Left lung (tissue), 10 donors: Measurements from ENCODE around the gene MBTPS1. TPM values are rescaled to one million over a fixed set of nuclear protein-coding genes. Genes with fewer than 3 reads are reported as not detected.

Source experiments
- ATAC-seq: fragments of 200-7000 bp; cut with Tn5 transposase; one replicate; pipeline ENCODE4 v1.9.1; 2020; ENCODE audit warnings: moderate library complexity
- DNase-seq, 4 donors: peaks; one replicate each; pipeline ENCODE4 v3.0.0-alpha.2; 2013 to 2020
- H3K27ac ChIP-seq, 2 donors: fragments of 200-600 bp; sonication (generic) in 1 of 2; one replicate each; pipeline versions ENCODE4 v1.5.0 to v1.8.0; 2020 to 2021
- H3K27me3 ChIP-seq, 2 donors: fragments of 200-600 bp; sonication (generic) in 1 of 2; one replicate each; pipeline versions ENCODE4 v1.5.0 to v1.8.0; 2020 to 2021
- H3K36me3 ChIP-seq, 2 donors: fragments of 200-600 bp; sonication (generic) in 1 of 2; one replicate each; pipeline versions ENCODE4 v1.5.0 to v1.8.0; 2020 to 2021
- H3K4me1 ChIP-seq, 2 donors: fragments of 200-600 bp; one replicate each; pipeline ENCODE4 v1.8.0; 2021
- H3K4me3 ChIP-seq, 2 donors: fragments of 200-600 bp; sonication (generic) in 1 of 2; one replicate each; pipeline versions ENCODE4 v1.5.0 to v1.8.0; 2020 to 2021; ENCODE audit warnings: mild to moderate bottlenecking in 1 of 2
- H3K9me3 ChIP-seq, 2 donors: fragments of 200-600 bp; sonication (generic) in 1 of 2; one replicate each; pipeline versions ENCODE4 v1.5.0 to v1.8.0; 2020 to 2021
- intact Hi-C, 2 donors: fragments of 100-400 bp; cut with DNase I; formaldehyde crosslinking; loops; one replicate each; pipeline versions ENCODE4 v1.11.2 to v1.14.2; 2022
- polyA plus RNA-seq, 6 donors: library from polyadenylated mRNA; unstranded; fragments of 120-200 nt; gene quantifications; one replicate each; pipeline ENCODE4 v1.2.1, GENCODE V29; 2013; ENCODE audit not compliant: insufficient read length in 6 of 6
- total RNA-seq, 2 donors: library from RNA; stranded (reverse); fragmentation: NEBNext Ultra II Directional; extraction: Animal tissue kit (Norgen Biotek cat#: 25700); gene quantifications; one replicate each; pipeline ENCODE4 v1.2.1, GENCODE V29; 2021
- TF ChIP-seq, protein P1 (sequence below), 2 donors: fragments of 200-600 bp; sonication (generic) in 1 of 2; IDR thresholded peaks; one replicate each; pipeline versions ENCODE4 v1.5.0 to v1.8.0; 2021; ENCODE audit warnings: antibody characterized with exemption in 2 of 2
- donor health status: DM: no; HTN: yes; CAD: no.
- donor health status: DM: no; HTN: no; CAD: no.

Gene MBTPS1
- total and polyA plus RNA-seq, 8 donors: 86.4 to 121 (median 116) TPM

DNA sequence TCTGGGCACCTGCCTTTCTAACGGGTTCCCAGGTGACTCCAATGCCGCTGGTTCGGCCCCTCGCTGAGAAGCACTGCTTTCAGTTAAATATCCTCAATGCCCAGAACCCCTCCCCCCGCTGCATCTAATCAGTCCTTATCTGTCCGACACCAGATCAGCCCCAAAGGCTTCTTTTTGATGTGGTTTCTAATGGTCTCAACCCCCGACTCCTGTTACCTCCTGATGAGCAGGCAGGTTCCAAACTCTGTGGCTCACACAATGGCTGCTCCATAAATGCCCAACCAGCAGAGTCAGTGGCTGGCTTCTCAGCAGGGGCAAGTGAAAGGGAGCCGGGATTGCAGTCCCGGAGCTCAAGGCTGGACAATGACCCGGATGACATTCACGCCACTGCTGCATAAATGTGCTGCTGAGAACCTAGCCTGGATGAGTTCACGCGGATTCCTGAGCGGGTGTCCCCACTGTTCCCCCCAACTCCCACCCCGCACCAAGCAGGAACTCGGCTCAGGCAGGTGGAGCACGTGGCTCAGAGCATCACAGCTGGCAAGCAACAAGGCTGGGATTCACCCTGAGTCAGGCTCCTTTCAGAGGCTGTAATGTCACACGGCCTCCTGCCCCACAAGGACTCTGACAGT, 73.1 kb downstream of the MBTPS1 start:
- Histone ChIP-seq H3K4me3 (no peak overlapping the region), H3K4me1 (peaks cover 0 to 4% of the 10 kb centered on the region in 2 donors), H3K27ac (no peak overlapping the region), H3K27me3 (peaks cover 0 to 71% of the 10 kb centered on the region in 2 donors), H3K36me3 (peaks cover 0 to 15% of the 10 kb centered on the region in 2 donors), H3K9me3 (no peaks in the 10 kb centered on the region)
- DNase-seq (peak in 1 of 4 donors; percentile 46), ATAC-seq (no peak)
- TF ChIP-seq, protein P1, sequence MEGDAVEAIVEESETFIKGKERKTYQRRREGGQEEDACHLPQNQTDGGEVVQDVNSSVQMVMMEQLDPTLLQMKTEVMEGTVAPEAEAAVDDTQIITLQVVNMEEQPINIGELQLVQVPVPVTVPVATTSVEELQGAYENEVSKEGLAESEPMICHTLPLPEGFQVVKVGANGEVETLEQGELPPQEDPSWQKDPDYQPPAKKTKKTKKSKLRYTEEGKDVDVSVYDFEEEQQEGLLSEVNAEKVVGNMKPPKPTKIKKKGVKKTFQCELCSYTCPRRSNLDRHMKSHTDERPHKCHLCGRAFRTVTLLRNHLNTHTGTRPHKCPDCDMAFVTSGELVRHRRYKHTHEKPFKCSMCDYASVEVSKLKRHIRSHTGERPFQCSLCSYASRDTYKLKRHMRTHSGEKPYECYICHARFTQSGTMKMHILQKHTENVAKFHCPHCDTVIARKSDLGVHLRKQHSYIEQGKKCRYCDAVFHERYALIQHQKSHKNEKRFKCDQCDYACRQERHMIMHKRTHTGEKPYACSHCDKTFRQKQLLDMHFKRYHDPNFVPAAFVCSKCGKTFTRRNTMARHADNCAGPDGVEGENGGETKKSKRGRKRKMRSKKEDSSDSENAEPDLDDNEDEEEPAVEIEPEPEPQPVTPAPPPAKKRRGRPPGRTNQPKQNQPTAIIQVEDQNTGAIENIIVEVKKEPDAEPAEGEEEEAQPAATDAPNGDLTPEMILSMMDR (IDR thresholded peaks at IDR 0.05): no peak
- intact Hi-C loops: no loop called here

DNA sequence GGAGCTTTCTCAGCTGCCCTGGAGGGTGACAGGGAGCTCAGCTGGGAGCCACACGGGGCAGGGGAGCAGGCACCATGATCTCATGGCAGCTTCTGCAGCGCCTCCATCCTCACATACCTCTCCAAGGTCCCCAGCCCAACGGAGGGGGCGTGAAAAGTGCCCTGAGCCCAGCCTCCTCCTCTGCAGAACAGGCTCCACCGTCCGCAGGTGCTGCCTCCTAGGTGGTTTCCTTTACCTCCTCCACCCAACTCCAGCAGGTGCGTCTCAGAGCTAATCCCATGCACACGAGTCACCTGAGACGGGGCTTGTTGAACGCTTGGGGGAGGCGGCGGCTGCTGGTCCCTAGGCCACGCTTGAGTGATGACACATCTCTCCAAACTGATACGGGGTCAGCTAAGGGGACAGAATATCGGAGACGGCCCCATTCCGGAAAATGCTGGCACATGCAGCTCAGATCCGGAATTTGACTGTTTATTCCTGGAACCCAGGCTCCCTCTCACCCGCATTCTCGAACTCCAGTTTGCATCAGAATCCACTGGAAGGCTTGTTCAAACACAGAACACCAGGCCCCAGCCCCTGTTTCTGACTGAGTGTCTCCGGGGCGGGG, 73.8 kb downstream of the MBTPS1 start:
- TF ChIP-seq, protein P1 (IDR thresholded peaks at IDR 0.05): no peak
- Histone ChIP-seq H3K4me3 (no peak overlapping the region), H3K36me3 (peaks cover 0 to 8% of the 10 kb centered on the region in 2 donors), H3K4me1 (peaks cover 0 to 4% of the 10 kb centered on the region in 2 donors), H3K27ac (no peak overlapping the region), H3K9me3 (no peaks in the 10 kb centered on the region), H3K27me3 (peaks cover 0 to 74% of the 10 kb centered on the region in 2 donors)
- DNase-seq: peak in 2 of 4 donors; percentile 25 to 76
- intact Hi-C loops: no loop called here
- ATAC-seq: peak; percentile 66

DNA sequence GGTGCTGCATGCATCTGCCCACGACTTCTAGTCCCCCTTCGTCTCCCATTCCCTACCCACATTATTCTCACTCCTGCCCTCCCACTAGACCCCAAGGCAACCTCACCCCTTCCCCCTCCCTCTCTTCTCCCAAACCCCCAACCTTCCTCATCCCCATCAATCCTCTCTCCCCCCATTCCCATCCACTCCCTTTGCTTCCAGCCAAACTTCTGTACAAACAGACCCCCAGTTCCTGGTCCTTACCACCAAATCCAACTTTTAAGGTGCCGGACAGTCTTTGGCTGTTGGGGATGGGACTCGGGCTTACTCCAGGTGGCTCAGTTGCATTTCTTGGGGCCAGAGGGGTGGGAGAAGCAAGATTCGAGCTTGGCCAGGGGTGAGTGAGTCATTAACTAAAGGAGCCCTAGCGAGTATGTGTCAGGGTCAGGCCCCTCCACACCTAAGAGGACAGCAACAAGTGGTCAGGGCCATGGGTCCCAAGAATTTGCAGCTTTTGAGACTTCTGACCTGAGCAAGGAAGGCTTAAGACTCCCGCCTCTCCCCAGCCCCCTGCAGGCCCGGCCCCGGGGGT, 74.3 kb downstream of the MBTPS1 start, which contains the start of gene SLC38A8:
Gene SLC38A8, minus strand, starts transcription at position 488 of the 571 bp plus-strand sequence. CDS start 638 bp downstream, outside the sequence.
- H3K27me3 ChIP-seq: peaks cover 0 to 74% of the 10 kb centered on the region in 2 donors
- peaks cover 0 to 2% of the 10 kb centered on the region in 2 donors for H3K36me3 ChIP-seq
- intact Hi-C loops: no loop called here
- TF ChIP-seq, protein P1 (IDR thresholded peaks at IDR 0.05): no peak
- DNase-seq (no peak), ATAC-seq (no peak)
- no peak within 1 kb of the TSS for H3K4me3 ChIP-seq
- H3K4me1 ChIP-seq: peaks cover 0 to 4% of the 10 kb centered on the region in 2 donors
- no peaks in the 10 kb centered on the region for H3K9me3 ChIP-seq
- no peak within 1 kb of the TSS for H3K27ac ChIP-seq

DNA sequence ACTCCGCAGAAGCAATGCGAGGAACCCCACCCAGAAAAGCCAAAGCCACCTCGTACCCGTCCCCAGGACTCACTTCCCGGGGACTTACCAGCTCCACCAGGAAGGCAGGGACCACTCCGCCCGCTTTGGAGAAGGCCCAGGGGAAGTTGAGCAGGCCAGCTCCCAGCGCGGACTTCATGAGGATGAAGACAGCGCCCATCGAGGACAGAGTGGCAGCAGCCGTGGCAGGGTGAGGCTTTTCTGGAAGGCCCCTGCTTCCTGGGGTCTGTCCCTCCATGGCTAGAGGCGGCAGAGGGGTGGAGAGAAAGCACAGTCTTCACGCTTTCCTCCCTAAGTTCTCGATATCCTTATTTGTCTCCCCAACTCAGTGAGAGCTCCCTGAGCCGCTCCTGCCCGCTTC, 74.9 kb downstream of the MBTPS1 start:
- Histone ChIP-seq H3K4me1 (peaks cover 0 to 4% of the 10 kb centered on the region in 2 donors), H3K27me3 (peaks cover 0 to 74% of the 10 kb centered on the region in 2 donors), H3K4me3 (no peak overlapping the region), H3K9me3 (no peaks in the 10 kb centered on the region), H3K27ac (no peak overlapping the region), H3K36me3 (no peaks in the 10 kb centered on the region)
- no peak for ATAC-seq
- DNase-seq: peak in 1 of 4 donors; percentile 68
- intact Hi-C loops: no loop called here
- TF ChIP-seq, protein P1 (IDR thresholded peaks at IDR 0.05): no peak
